SU-DHL-6 (cell line): ENCODE measurements around the gene GATA3.

Experiments
- H2AFZ ChIP-seq: fragments of 200-600 bp; sonication (generic); 2 replicates; pipeline ENCODE4 v1.6.1; 2014; ENCODE audit warnings: low read depth, mild to moderate bottlenecking, moderate library complexity, mixed read lengths, antibody characterized with exemption, low read length; ENCODE audit not compliant: severe bottlenecking
- H3F3A ChIP-seq: fragments of 200-600 bp; shearing (Covaris generic); 2 replicates; pipeline ENCODE4 v1.6.0; 2016; ENCODE audit warnings: antibody characterized with exemption, mild to moderate bottlenecking; ENCODE audit not compliant: insufficient read depth
- H3K27ac ChIP-seq: fragments of 200-600 bp; sonication (generic); 2 replicates; pipeline ENCODE4 v1.5.1; 2016; ENCODE audit warnings: low read depth, mild to moderate bottlenecking, low read length, moderate library complexity, mixed read lengths
- H3K27me3 ChIP-seq: fragments of 200-600 bp; sonication (generic), shearing (Covaris generic); 2 replicates; pipeline ENCODE4 v1.6.0; 2014; ENCODE audit warnings: mild to moderate bottlenecking, low read length
- H3K36me3 ChIP-seq: fragments of 200-600 bp; sonication (generic); 2 replicates; pipeline ENCODE4 v1.6.1; 2014; ENCODE audit warnings: mild to moderate bottlenecking, low read length, mixed read lengths
- H3K4me2 ChIP-seq: fragments of 300-600, 200-600 bp; shearing (Covaris generic), sonication (generic); 2 replicates; pipeline ENCODE4 v1.6.0; 2014; ENCODE audit warnings: low read length, low read depth, mild to moderate bottlenecking; ENCODE audit not compliant: poor library complexity, severe bottlenecking
- H3K4me3 ChIP-seq: fragments of 200-600 bp; sonication (generic); 2 replicates; pipeline ENCODE4 v1.5.1; 2014; ENCODE audit warnings: antibody characterized with exemption, low read length, mild to moderate bottlenecking, mixed read lengths; ENCODE audit not compliant: insufficient read depth, poor library complexity, severe bottlenecking
- H3K79me2 ChIP-seq: fragments of 200-600 bp; sonication (generic); 2 replicates; pipeline ENCODE4 v1.6.1; 2014; ENCODE audit warnings: mild to moderate bottlenecking, low read length, moderate library complexity; ENCODE audit not compliant: insufficient read depth
- H3K9ac ChIP-seq: fragments of 200-600 bp; sonication (generic); 2 replicates; pipeline ENCODE4 v1.7.0; 2014; ENCODE audit warnings: mild to moderate bottlenecking, low read length
- H3K9me2 ChIP-seq: fragments of 200-600 bp; sonication (generic); replicated peaks from 2 replicates; pipeline ENCODE4 v1.6.1; 2014; ENCODE audit warnings: low read length; ENCODE audit not compliant: insufficient read depth
- H3K9me3 ChIP-seq: fragments of 200-600 bp; sonication (generic); 2 replicates; pipeline ENCODE4 v1.6.1; 2014; ENCODE audit warnings: low read length, mixed read lengths; ENCODE audit not compliant: insufficient read depth
- H4K20me1 ChIP-seq: fragments of 200-600 bp; sonication (generic); 2 replicates; pipeline ENCODE4 v1.6.1; 2014; ENCODE audit warnings: low read depth, mild to moderate bottlenecking, antibody characterized with exemption, low read length, moderate library complexity, mixed read lengths
- CTCF ChIP-seq: fragments of 200-600 bp; sonication (generic); IDR thresholded peaks from one replicate; pipeline ENCODE4 v1.5.1; 2017; ENCODE audit warnings: antibody characterized with exemption, mild to moderate bottlenecking, low read length, moderate library complexity; ENCODE audit not compliant: insufficient read depth, poor library complexity, severe bottlenecking
- EZH2phosphoT487 ChIP-seq: fragments of 200-600 bp; sonication (generic), shearing (Covaris generic); conservative IDR thresholded peaks from 2 replicates; pipeline ENCODE4 v1.6.1; 2018; ENCODE audit warnings: mild to moderate bottlenecking, antibody characterized with exemption, low read length, moderate library complexity, mixed read lengths

Gene GATA3

GRCh38 chr10:8072211-8072610 lies 17.7 kb downstream of the GATA3 start:
- H3K9ac ChIP-seq: no peak overlapping the region
- no peak overlapping the region for H3K4me3 ChIP-seq
- no peaks in the 10 kb centered on the region for H3K36me3 ChIP-seq
- TF ChIP-seq EZH2phosphoT487 (no peak), CTCF (no peak)
- H3K27me3 ChIP-seq: no peaks in the 10 kb centered on the region
- H3K9me3 ChIP-seq: no peaks in the 10 kb centered on the region
- H2AFZ ChIP-seq: no peak overlapping the region
- no peak overlapping the region for H3K4me2 ChIP-seq
- H3K27ac ChIP-seq: no peak overlapping the region
- H4K20me1 ChIP-seq: no peaks in the 10 kb centered on the region
- no peaks in the 10 kb centered on the region for H3F3A ChIP-seq
- no peaks in the 10 kb centered on the region for H3K79me2 ChIP-seq
- no peaks in the 10 kb centered on the region for H3K9me2 ChIP-seq

- H3K9me2 ChIP-seq: no peaks in the 10 kb centered on the region
- H3K9ac ChIP-seq: no peak overlapping the region
- H3K36me3 ChIP-seq: no peaks in the 10 kb centered on the region
- no peaks in the 10 kb centered on the region for H3F3A ChIP-seq
- no peak overlapping the region for H3K27ac ChIP-seq
- no peak overlapping the region for H2AFZ ChIP-seq
- H3K79me2 ChIP-seq: no peaks in the 10 kb centered on the region
- no peaks in the 10 kb centered on the region for H4K20me1 ChIP-seq
- no peak overlapping the region for H3K4me2 ChIP-seq
- H3K27me3 ChIP-seq: no peaks in the 10 kb centered on the region
- no peak for TF ChIP-seq EZH2phosphoT487
- no peak for TF ChIP-seq CTCF
- H3K4me3 ChIP-seq: no peak overlapping the region
- no peaks in the 10 kb centered on the region for H3K9me3 ChIP-seq
These were observed 19.4 kb downstream of the GATA3 start for GRCh38 chr10:8073691-8074416.

DNA sequence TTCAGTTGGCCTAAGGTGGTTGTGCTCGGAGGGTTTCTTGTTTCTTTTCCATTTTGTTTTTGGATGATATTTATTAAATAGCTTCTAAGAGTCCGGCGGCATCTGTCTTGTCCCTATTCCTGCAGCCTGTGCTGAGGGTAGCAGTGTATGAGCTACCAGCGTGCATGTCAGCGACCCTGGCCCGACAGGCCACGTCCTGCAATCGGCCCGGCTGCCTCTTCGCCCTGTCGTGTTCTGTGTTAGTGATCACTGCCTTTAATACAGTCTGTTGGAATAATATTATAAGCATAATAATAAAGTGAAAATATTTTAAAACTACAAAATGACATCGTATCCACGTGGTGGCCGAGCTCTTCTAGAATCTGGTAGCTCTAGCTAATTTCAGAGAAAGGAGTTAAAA lies 20.4 kb downstream of the GATA3 start:
- TF ChIP-seq CTCF: no peak
- no peak for TF ChIP-seq EZH2phosphoT487
- H3K9ac ChIP-seq: no peak overlapping the region
- H3K4me3 ChIP-seq: no peak overlapping the region
- H2AFZ ChIP-seq: no peak overlapping the region
- no peaks in the 10 kb centered on the region for H4K20me1 ChIP-seq
- H3F3A ChIP-seq: no peaks in the 10 kb centered on the region
- H3K4me2 ChIP-seq: no peak overlapping the region
- H3K79me2 ChIP-seq: no peaks in the 10 kb centered on the region
- no peak overlapping the region for H3K27ac ChIP-seq
- H3K27me3 ChIP-seq: no peaks in the 10 kb centered on the region
- no peaks in the 10 kb centered on the region for H3K9me3 ChIP-seq
- H3K9me2 ChIP-seq: no peaks in the 10 kb centered on the region
- no peaks in the 10 kb centered on the region for H3K36me3 ChIP-seq
